GM23248 (cell line): Measurements from ENCODE around the gene TPTE. TPM values are rescaled to one million over a fixed set of nuclear protein-coding genes. Genes with fewer than 3 reads are reported as not detected.
"Not testable (repeated sequence)": the region's sequence is repeated elsewhere in the genome, so short reads cannot be mapped to it uniquely, and the experiment has no call there.

ENCODE experiments used
- DNase-seq: peaks from one replicate; pipeline ENCODE4 v3.0.0-alpha.2; 2015
- H2AFZ ChIP-seq: fragments of 200-600 bp; sonication (generic); 2 replicates; pipeline ENCODE4 v1.6.1; 2016; ENCODE audit warnings: antibody characterized with exemption
- H3F3A ChIP-seq: fragments of 200-600 bp; sonication (generic); 2 replicates; pipeline ENCODE4 v1.6.1; 2016; ENCODE audit warnings: mild to moderate bottlenecking, antibody characterized with exemption, mixed run types; ENCODE audit not compliant: insufficient read depth
- H3K27ac ChIP-seq: fragments of 200-600 bp; sonication (generic); 2 replicates; pipeline ENCODE4 v1.5.1; 2016; ENCODE audit warnings: mild to moderate bottlenecking
- H3K27me3 ChIP-seq: fragments of 200-600 bp; sonication (generic); replicated peaks from 2 replicates; pipeline ENCODE4 v1.6.1; 2016; ENCODE audit warnings: mild to moderate bottlenecking; ENCODE audit not compliant: insufficient read depth
- H3K36me3 ChIP-seq: fragments of 200-600 bp; sonication (generic); 2 replicates; pipeline ENCODE4 v1.6.1; 2016; ENCODE audit warnings: low read depth, mild to moderate bottlenecking
- H3K4me1 ChIP-seq: fragments of 200-600 bp; sonication (generic); 2 replicates; pipeline ENCODE4 v1.6.1; 2016; ENCODE audit warnings: mild to moderate bottlenecking; ENCODE audit not compliant: insufficient read depth
- H3K4me2 ChIP-seq: fragments of 200-600 bp; sonication (generic); one replicate; pipeline ENCODE4 v1.6.1; 2016; ENCODE audit warnings: mild to moderate bottlenecking; ENCODE audit not compliant: unreplicated experiment
- H3K4me3 ChIP-seq: fragments of 200-600 bp; sonication (generic); 2 replicates; pipeline ENCODE4 v1.5.1; 2016; ENCODE audit warnings: mild to moderate bottlenecking
- H3K79me2 ChIP-seq: fragments of 200-600 bp; sonication (generic); 2 replicates; pipeline ENCODE4 v1.6.1; 2016; ENCODE audit warnings: mild to moderate bottlenecking; ENCODE audit not compliant: insufficient read depth
- H3K9ac ChIP-seq: fragments of 200-600 bp; sonication (generic); 2 replicates; pipeline ENCODE4 v1.6.1; 2016; ENCODE audit warnings: mild to moderate bottlenecking
- H3K9me2 ChIP-seq: fragments of 200-600 bp; sonication (generic); 2 replicates; pipeline ENCODE4 v1.6.1; 2016; ENCODE audit warnings: mixed run types, mild to moderate bottlenecking, moderate library complexity; ENCODE audit not compliant: insufficient read depth
- H3K9me3 ChIP-seq: fragments of 200-600 bp; sonication (generic); one replicate; pipeline ENCODE4 v1.6.1; 2017; ENCODE audit warnings: low read depth
- H4K20me1 ChIP-seq: fragments of 200-600 bp; sonication (generic); 2 replicates; pipeline ENCODE4 v1.6.0; 2016; ENCODE audit not compliant: insufficient read depth
- EZH2 ChIP-seq: fragments of 200-600 bp; sonication (generic); IDR thresholded peaks from 2 replicates; pipeline ENCODE4 v1.6.1; 2018; ENCODE audit warnings: antibody characterized with exemption, mild to moderate bottlenecking; ENCODE audit not compliant: insufficient read depth, poor library complexity, severe bottlenecking
- EZH2phosphoT487 ChIP-seq: fragments of 200-600 bp; sonication (generic); IDR thresholded peaks from 2 replicates; pipeline ENCODE4 v1.6.1; 2018; ENCODE audit warnings: antibody characterized with exemption, moderate library complexity, mild to moderate bottlenecking, low read depth; ENCODE audit not compliant: insufficient read depth
- WGBS, 2 experiments: methylation state at CpG; one replicate each; pipeline ENCODE4 v1.1.6; 2015 to 2017; ENCODE audit warnings: low lambda C conversion rate in 2 of 2, low coverage in 1 of 2; ENCODE audit errors: missing lambda C conversion rate in 2 of 2; 5-methylcytosine and 5-hydroxymethylcytosine counted together
- in situ Hi-C: fragments of 300-500 bp; cut with MboI; formaldehyde crosslinking; loops from 2 replicates; pipeline ENCODE4 v1.15.0; 2020
- polyA plus RNA-seq: library from polyadenylated mRNA; unstranded; fragments of >200 nt; fragmentation: Nextera tagmentation; extraction: Ambion mirVana; gene quantifications from 2 replicates; pipeline ENCODE4 v1.2.1, GENCODE V29; 2016
- total RNA-seq: library from RNA; depleted of rRNA; stranded (reverse); fragments of >200 nt; shearing (Covaris generic); gene quantifications from 2 replicates; pipeline ENCODE4 v1.2.3, GENCODE V29; 2014

TPTE gene
- total and polyA plus RNA-seq, 2 experiments from 2014 or later: not detected

- H3K9me2 ChIP-seq, H3F3A ChIP-seq, H3K4me3 ChIP-seq, H2AFZ ChIP-seq, H3K27me3 ChIP-seq, H3K79me2 ChIP-seq, DNase-seq, H3K27ac ChIP-seq, H3K4me2 ChIP-seq, H3K36me3 ChIP-seq, H3K4me1 ChIP-seq, H4K20me1 ChIP-seq, H3K9me3 ChIP-seq, in situ Hi-C loops, H3K9ac ChIP-seq: not testable (repeated sequence)
- 8 to 12% methylated on average over 5 of the region's 5 CpGs for WGBS, 2 experiments
Measured at GRCh38 chr21:10631316-10631715, 109.9 kb downstream of the TPTE start.

DNA sequence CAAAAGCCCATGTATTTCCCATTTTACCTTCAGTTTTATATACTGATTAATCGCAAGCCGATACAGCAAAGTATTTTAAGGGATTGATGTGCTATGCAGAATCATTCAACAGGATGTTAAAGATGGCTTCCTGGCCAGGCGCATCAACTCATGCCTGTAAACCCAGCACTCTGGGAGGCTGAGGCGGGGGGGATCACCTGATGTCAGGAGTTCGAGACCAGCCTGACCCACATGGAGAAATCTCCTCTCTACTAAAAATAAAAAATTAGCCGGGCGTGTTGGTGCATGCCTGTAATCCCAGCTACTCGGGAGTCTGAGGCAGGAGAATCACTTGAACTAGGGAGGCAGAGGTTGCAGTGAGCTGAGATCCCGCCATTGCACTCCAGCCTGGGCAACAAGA lies 116.8 kb downstream of the TPTE start:
- H3K4me1 ChIP-seq, H3K36me3 ChIP-seq, DNase-seq, H3K9me3 ChIP-seq, H3K4me2 ChIP-seq, H3K4me3 ChIP-seq, H3K27me3 ChIP-seq, H3K9ac ChIP-seq, in situ Hi-C loops, H3K9me2 ChIP-seq, H3K79me2 ChIP-seq, H2AFZ ChIP-seq, H4K20me1 ChIP-seq, H3F3A ChIP-seq, H3K27ac ChIP-seq: not testable (repeated sequence)
- 18 to 20% methylated on average over 9 of the region's 9 CpGs for WGBS, 2 experiments

DNA sequence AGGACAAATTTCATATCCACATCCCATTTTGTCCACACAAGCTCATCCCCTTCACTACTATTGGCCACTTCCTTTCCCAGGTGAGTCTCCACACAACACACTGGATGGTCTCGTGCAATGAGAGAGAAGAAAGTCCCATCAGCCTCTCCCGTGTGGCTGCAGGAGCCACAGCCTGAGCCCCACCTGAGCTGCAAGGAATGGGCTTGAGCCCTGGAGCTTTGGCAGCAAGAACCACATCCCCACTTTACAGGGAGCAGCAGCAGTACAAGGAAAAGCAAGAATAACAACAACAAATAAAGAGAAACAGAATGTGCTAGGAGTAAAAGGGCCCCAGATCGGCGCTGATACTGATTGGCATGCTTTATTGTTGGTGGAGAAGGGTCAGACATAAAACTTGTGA lies 117.7 kb downstream of the TPTE start:
- no peaks in the 10 kb centered on the region for H3K27me3 ChIP-seq
- H3K9me2 ChIP-seq: no peaks in the 10 kb centered on the region
- 15 to 16% methylated on average over 4 of the region's 4 CpGs for WGBS, 2 experiments
- H3K4me2 ChIP-seq: no peak overlapping the region
- H3F3A ChIP-seq: no peaks in the 10 kb centered on the region
- no peak overlapping the region for H3K27ac ChIP-seq
- no peaks in the 10 kb centered on the region for H3K4me1 ChIP-seq
- H2AFZ ChIP-seq: no peak overlapping the region
- H3K4me3 ChIP-seq: no peak overlapping the region
- no peaks in the 10 kb centered on the region for H4K20me1 ChIP-seq
- no peaks in the 10 kb centered on the region for H3K79me2 ChIP-seq
- H3K9me3 ChIP-seq: peaks cover 4% of the 10 kb centered on the region
- no peaks in the 10 kb centered on the region for H3K36me3 ChIP-seq
- TF ChIP-seq EZH2: no peak
- TF ChIP-seq EZH2phosphoT487: no peak
- no peak for DNase-seq
- H3K9ac ChIP-seq: no peak overlapping the region
- in situ Hi-C loops: no loop called here

DNA sequence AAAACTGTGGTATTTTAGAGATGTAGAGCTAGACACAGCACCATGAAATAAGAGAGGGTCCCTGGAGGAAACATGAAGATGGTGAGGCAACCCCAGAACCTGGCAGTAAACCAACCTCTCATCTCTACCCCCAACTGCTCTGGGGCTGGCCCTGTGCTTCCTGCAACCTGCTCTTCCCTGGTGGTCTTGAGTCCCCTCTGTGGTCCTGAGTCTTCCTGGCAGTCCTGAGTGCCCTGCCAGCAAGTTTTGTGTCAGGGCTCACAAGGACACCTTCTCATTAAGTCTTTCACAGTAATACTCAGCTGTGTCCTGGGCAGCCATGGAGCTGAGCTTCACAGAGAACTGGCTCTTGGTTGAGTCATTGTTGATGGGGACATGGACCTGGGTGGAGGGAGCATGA lies 118.4 kb downstream of the TPTE start:
- H4K20me1 ChIP-seq, H2AFZ ChIP-seq, H3K27me3 ChIP-seq, H3K4me1 ChIP-seq, H3K79me2 ChIP-seq, in situ Hi-C loops, H3K9ac ChIP-seq, DNase-seq, H3K4me3 ChIP-seq, H3K27ac ChIP-seq, H3K9me2 ChIP-seq, H3F3A ChIP-seq, H3K36me3 ChIP-seq, H3K9me3 ChIP-seq, H3K4me2 ChIP-seq: not testable (repeated sequence)

DNA sequence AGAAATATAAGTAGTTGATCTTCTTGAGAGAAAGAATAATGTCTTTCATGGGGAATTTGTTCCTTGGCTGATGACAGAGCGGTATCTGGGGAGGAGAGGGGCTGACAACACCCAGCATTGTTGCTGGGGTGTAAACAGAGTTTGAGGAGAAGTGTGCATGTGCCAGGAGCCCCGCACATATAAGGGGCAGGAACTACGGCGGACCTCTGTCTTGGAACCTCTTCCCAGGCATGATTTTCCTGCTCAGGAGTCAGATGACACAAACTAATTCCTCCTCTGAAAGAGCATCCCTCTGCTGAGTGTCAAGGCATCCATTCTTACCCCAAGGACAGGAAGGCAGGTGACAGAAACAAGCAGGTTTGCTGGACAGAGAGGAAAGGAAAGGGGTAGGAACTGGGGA lies 119.1 kb downstream of the TPTE start:
- no peaks in the 10 kb centered on the region for H3F3A ChIP-seq
- in situ Hi-C loops: no loop called here
- TF ChIP-seq EZH2 (no peak), EZH2phosphoT487 (no peak)
- H3K4me3 ChIP-seq: no peak overlapping the region
- H3K9ac ChIP-seq: no peak overlapping the region
- H4K20me1 ChIP-seq: no peaks in the 10 kb centered on the region
- no peak for DNase-seq
- no peaks in the 10 kb centered on the region for H3K4me1 ChIP-seq
- H2AFZ ChIP-seq: no peak overlapping the region
- no peak overlapping the region for H3K4me2 ChIP-seq
- no peaks in the 10 kb centered on the region for H3K36me3 ChIP-seq
- no peaks in the 10 kb centered on the region for H3K9me2 ChIP-seq
- peaks cover 4% of the 10 kb centered on the region for H3K9me3 ChIP-seq
- no peaks in the 10 kb centered on the region for H3K79me2 ChIP-seq
- 5 to 8% methylated on average over 4 of the region's 4 CpGs for WGBS, 2 experiments
- no peak overlapping the region for H3K27ac ChIP-seq
- no peaks in the 10 kb centered on the region for H3K27me3 ChIP-seq
